IPS DF 19.7 (cell line): ENCODE data around the gene DEAF1.
"Not testable (repeated sequence)": the region's sequence is repeated elsewhere in the genome, so short reads cannot be mapped to it uniquely, and the experiment has no call there.

Source experiments
- DNase-seq: peaks from one replicate; pipeline ENCODE4 v3.0.0-alpha.2; 2013; ENCODE audit warnings: low read depth, low spot score

Gene DEAF1

GRCh38 chr11:694563-695287 lies at the start of gene DEAF1:
DEAF1 (minus strand) TSS chr11:695222; CDS start chr11:695047, 175 bp downstream.
- peak; percentile 67 for DNase-seq

- no peak for DNase-seq
These were observed 47.7 kb upstream of the DEAF1 start for GRCh38 chr11:742571-743201.

GRCh38 chr11:742156-742546 lies 47.1 kb upstream of the DEAF1 start:
- DNase-seq = no peak

DNA sequence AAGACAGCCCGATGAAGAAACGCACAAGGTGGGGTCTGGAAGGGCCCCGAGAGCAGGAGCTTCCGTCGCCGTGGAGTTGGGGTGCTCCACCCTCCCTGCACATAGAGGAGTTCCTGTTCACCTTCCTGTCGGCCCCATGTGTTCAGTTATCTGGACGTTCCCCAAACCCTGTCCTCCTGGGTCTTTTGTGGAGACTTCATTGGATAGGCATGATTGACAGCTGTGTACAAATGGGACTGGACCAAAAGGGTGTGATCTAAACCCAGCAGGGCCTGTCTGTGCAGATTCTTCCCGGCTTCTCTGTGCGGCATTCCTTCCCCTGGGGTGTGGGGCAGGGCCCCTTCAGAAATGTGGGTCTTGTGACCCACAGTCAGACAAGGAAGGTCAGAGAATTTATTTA lies 42.9 kb upstream of the DEAF1 start:
- not testable (repeated sequence) for DNase-seq

DNA sequence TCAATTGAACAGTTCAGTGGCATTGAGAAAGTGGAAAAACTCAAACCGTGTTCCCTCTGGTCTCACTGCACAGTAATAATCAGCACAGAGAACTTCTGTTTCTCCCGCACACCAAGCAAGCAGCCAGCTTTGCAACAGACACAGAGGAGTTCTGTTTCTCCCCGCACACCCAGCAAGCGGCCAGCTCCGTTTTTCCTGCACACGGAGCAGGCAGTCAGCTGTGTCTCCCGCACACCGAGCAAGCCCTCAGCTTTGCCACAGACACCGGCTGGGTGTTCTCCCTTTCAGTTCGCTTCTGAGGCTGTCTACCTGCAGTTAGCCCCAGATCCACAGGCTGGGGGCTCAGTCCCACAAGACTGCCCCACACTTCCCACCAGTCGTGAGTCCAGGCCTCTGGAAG lies 42.3 kb upstream of the DEAF1 start:
- DNase-seq = no peak

GRCh38 chr11:734541-734940 lies 39.5 kb upstream of the DEAF1 start:
- not testable (repeated sequence) for DNase-seq

DNA sequence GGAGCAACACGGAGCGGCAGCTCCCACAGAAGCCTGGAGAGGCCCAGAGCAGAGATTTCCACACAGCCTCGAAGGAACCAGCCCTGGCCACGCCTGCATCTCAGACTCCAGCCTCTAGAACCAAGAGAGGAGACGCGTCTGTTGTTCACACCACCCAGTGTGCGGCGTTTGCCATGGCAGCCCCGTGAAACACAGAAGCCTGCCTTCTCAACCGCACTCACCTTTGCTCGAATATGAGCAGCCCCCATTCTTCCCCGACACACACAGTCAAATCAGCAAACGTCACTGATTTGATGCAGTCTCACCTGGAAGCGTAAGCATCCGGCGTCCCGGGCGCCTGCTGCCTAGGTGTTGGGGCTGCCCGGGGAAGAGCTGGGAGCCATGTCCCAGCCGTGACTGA lies 38.0 kb upstream of the DEAF1 start:
- no peak for DNase-seq

GRCh38 chr11:729492-730074 lies 34.6 kb upstream of the DEAF1 start:
- no peak for DNase-seq

GRCh38 chr11:728901-729491 lies 34.0 kb upstream of the DEAF1 start:
- no peak for DNase-seq

DNA sequence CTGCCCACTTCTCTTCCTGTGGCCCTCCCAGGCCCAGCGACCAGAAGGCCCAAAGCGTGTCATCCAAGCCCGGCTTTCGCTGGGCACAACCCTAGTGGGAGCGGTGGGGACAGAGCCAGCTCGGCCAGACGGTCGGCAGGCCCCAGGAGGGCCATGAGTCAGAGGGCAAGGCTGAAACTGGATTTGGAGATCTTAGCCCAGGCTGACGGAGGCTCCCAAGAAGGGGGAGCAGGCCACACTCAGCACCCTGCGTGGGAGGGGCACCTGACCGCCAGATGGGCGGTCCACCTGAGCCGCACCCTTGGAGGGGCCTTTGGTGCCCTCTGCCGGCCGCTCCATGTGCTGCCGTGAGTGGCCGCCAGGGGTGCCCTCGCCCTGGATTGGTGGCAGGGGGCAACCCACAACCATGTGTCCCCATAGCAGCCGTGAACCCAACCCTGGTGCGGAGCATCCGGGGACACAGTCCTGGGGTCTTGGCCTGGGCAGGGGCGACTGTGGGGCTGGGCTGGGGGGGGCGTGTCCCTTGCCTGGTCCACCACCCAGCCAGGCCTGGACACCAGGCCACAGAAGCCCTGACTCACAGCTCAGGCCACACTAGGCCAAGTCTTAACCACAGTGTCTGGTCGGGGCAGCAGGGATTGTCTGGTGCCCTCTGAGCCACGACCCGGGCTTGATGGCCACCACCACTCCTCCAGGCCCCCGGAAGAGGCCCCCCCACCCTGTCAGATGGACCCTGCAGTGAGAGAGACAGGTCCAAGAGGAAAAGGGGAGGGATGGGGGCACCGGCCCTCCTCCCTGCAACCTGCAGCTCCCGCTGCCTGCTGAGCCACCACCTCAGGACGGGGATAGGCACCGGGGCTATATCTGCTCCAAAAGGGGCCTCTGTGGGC lies 33.1 kb upstream of the DEAF1 start:
- no peak for DNase-seq

DNA sequence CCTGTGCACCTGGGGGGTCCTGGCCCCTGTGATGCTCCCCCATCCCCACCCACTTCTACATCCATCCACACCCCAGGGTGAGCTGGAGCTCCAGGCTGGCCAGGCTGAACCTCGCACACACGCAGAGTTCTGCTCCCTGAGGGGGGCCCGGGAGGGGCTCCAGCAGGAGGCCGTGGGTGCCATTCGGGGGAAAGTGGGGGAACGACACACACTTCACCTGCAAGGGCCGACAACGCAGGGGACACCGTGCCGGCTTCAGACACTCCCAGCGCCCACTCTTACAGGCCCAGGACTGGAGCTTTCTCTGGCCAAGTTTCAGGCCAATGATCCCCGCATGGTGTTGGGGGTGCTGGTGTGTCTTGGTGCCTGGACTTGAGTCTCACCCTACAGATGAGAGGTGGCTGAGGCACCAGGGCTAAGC lies 32.3 kb upstream of the DEAF1 start:
- no peak for DNase-seq

DNA sequence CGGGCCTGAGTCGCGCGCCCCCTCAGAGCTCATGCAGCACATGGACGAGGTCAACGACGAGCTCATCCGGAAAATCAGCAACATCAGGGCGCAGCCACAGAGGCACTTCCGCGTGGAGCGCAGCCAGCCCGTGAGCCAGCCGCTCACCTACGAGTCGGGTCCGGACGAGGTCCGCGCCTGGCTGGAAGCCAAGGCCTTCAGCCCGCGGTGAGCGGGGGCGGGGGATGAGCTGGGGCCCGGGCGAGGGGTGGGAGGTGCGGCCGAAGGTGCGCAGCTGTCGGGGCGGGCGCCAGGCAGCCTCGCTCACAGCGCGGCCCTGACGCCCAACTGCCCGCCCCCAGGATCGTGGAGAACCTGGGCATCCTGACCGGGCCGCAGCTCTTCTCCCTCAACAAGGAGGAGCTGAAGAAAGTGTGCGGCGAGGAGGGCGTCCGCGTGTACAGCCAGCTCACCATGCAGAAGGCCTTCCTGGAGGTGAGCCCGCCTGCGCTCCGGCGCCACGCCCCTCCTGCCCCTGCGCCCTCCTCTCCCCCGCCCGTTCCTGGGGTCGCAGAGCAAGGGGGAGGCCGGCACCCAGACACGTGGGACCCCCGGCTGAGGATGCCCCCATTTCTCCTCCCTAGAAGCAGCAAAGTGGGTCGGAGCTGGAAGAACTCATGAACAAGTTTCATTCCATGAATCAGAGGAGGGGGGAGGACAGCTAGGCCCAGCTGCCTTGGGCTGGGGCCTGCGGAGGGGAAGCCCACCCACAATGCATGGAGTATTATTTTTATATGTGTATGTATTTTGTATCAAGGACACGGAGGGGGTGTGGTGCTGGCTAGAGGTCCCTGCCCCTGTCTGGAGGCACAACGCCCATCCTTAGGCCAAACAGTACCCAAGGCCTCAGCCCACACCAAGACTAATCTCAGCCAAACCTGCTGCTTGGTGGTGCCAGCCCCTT lies 31.5 kb upstream of the DEAF1 start:
- DNase-seq = no peak

- DNase-seq = no peak
These were observed 30.7 kb upstream of the DEAF1 start for GRCh38 chr11:725624-726202.

- no peak for DNase-seq
These were observed 29.9 kb upstream of the DEAF1 start for GRCh38 chr11:724778-725386.

DNA sequence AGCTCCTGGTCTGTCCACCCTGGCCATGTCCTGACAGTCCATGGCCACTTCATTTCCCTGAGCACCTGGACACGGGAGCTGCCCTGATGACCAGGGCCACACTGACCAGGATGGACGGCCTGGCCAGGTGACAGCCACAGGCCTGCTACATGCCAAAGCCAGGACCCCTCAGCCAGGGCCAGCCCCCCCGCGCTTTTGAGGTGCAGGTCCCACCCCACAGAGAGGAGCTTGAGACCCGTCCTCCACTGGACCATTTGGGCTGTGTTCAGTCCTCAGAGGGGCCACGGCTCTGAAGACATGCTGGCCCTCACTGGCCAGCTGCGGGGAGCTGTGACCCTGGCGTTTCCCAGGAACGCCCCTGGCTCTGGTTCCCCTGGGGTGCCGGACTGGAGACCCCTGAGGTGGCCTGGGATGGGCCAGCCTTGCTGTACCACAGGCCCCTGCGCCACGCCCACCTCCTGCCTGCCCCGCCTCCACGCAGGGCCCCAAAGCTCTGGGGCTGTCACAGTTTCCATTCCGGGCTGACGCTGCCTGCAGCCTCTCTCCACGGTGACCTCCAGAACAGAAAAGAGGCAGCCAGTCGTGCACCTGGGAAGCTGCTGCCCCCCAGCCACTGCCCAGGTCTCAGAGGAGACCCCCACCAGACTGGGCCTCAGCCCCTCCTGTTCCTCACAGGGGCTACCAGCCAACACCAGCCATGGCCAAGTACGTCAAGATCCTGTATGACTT lies 29.2 kb upstream of the DEAF1 start:
- no peak for DNase-seq

- DNase-seq = no peak
These were observed 28.3 kb upstream of the DEAF1 start for GRCh38 chr11:723120-723883.

GRCh38 chr11:722346-722811 lies 27.4 kb upstream of the DEAF1 start:
- no peak for DNase-seq

- DNase-seq = no peak
These were observed 26.8 kb upstream of the DEAF1 start for GRCh38 chr11:721741-722345.
